ENCODE results near the gene LSM12.
A peak's percentile ranks its signal among the peaks of the same experiment; 100 is the strongest.

Gene LSM12

DNA sequence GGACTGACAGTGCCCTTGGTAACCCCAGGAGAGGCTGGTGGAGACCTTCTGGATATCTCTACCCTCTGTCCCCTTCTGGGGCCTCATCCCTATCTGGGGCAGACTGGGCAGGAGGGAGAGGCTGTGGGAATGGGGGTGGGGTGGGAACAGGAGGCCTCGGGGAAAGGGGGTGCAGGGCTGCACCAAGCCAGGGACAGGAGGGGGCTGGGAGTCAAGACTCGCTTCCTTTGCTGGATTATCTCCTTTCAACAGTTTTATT lies 28.8 kb upstream of the LSM12 start:
- DNase-seq, result no peak

DNA sequence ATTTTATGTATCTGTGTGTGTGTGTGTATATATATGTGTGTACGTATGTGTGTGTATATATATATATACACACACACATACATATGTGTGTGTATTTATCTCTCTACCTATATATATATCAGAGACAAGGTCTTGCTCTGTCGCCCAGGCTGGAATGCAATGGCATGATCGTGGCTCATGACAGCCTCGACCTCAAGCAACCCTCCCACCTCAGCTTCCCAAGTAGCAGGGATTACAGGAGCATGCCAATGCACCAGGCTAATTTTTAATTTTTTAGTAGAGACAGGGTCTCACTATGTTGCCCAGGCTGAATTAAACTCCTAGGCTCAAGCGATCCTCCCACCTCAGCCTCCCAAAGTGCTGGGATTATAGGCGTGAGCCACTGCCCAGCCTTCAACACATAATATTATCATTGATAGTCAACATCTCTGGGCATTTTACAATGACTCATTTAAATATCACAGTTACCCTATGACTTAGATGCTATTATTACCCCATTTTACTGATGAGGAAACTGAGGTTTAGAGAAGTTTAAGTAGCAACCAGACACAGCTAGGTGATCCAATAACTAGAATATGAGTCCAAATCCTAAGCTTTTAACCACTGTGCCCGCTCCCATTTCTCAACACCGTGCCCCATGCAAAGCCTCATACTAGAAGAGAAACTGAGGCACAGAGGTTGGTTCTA lies 28.4 kb upstream of the LSM12 start:
- no peak for DNase-seq

GRCh38 chr17:44093231-44093900 lies 26.9 kb upstream of the LSM12 start:
- no peak for DNase-seq

GRCh38 chr17:44092051-44092450 lies 25.6 kb upstream of the LSM12 start:
- no peak for DNase-seq

DNA sequence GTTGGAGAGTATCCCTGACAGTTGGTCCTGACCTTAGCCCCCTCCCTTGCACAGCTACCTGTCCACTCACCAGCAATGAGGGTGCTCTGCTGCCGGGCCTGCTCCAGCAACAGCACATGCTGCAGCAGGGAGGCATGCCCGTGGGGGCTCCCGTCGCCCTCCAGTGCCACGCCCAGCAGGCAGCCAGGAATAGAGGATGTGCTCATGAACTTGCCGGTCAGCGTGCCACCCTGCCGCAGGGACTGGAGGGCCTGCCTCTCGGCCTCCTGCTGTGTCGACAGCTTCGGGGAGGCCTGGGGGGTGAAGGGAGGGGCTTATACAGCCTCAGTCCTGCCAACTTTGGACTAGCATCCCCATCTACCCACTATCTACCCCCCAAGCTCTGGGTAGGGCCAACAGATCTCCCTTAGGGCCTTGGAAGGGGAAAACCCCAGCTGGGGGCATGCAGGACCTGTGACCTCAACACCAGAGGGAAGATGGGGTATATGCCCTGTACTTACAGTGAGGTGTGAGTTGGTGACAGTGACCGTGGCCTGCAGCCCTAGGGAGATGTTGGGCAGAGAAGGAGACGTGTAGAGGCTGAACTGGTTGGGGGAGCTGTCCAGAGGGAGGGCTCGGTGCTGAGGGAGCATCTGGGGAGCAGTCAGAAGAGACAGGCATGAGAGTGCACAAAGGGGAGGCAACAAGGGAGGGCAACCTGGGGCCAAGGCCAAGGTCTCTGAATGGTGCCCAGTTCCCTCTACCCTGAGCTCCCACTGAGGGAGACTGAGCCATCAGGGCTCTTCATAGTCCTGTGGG lies 24.9 kb upstream of the LSM12 start:
- DNase-seq, result no peak

DNA sequence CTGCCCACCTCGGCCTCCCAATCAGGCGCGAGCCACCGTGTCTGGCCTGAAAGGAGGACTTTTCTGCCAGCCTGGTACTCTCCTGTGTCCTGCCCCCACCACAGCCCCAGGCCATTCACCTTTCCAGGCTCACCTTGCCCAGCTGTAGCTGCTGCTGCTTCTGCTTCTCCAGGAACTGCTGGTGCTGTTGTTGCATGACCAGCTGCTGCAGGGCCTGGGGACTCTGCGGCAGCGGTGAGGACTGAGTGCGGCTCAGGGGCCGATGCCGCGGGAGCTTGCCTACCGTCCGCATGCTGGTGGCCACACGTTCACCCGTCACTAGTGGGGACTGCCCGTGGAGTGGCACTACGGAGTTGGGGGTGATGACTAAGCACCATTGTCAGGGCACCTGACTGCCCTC lies 21.8 kb upstream of the LSM12 start:
- DNase-seq, result no peak

DNA sequence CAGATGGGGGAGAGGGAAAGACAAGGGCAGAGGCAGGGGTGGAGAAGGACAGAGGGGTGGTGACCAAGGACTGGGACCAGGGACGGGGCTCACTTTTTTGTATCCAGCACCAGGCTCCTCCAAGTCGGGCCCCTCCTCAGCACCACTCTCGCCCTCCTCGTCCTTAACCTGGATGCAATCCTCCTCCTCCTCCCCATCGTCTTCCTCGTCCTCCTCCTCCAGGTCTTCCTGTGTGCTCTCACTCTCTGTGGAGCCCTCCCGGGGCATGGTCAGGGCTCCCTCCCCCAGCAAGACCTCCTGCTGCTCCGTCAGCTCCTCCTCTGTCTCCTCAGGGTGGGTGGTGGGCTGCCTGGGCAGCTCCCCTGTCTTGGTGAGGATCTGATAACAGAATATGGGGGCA lies 20.8 kb upstream of the LSM12 start:
- DNase-seq, result no peak

DNA sequence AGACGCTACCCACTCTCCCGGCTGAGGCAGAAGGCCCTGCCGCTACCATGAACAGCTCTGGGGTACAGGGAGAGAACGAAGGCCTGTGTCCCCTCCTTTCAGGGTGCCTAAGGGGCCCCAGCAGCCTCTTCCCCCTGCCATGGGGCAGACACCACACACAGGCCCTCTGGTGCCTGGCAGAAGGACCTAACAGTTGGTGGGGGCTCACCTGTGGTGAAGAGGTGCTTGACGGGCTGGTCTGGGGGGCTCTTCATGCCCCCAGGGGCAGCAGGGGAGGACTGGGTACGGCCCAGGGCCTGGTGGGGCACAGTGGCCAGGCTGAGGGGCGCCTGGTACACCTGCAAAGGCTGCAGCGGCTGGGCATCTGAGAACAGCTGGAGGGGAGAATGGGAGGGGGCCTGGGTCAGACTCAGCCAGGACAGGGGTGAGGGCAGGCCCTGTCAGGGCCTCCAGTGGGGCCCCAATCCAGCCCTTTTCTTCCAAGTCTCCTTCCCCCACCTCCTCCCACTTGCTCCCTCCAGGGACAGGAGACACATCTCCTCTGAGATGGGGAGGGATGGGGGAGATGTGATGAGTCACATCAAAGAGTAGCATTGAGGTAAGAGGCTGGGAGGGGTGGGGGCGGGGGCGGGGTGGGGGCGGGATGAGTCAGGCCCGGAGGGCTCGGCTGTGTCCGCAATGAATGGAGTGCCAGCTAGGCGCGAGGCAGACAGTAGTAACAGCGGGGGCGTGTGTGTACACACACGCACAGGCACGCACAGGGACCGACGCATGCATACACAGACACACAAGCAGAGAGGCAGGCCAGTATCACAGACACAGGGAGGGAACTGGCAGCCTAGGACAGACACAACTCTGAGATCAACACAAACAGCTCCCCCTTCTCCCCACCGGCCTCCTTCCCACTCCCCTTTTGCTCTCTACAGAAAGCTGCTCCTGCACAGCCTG lies 20.2 kb upstream of the LSM12 start:
- DNase-seq, result no peak

DNA sequence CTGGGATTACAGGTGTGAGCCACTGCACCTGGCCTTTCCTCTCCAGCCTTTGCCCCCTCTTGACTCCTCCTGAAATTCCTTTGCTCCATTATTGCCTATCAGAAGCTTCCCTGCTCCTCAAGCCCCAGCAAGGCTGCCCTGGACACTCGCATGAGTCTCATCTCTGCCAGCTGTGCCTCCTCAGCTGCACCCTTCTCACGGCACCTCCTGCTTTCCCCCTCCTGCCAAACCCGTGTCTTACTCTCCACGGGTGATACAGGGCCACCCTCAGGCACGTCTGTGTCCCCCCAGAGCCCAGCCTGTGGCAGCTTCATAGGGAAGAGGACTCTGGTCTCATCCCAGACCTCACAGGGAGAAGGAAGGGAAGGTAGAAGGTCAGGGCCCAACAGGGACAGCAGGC lies 19.4 kb upstream of the LSM12 start:
- DNase-seq, result no peak

- no peak for DNase-seq
Observed at GRCh38 chr17:44084921-44085320, 18.4 kb upstream of the LSM12 start.

GRCh38 chr17:44084131-44084538 lies 17.7 kb upstream of the LSM12 start:
- peak; percentile 22 for DNase-seq

GRCh38 chr17:44083250-44083849 lies 16.9 kb upstream of the LSM12 start:
- no peak for DNase-seq

DNA sequence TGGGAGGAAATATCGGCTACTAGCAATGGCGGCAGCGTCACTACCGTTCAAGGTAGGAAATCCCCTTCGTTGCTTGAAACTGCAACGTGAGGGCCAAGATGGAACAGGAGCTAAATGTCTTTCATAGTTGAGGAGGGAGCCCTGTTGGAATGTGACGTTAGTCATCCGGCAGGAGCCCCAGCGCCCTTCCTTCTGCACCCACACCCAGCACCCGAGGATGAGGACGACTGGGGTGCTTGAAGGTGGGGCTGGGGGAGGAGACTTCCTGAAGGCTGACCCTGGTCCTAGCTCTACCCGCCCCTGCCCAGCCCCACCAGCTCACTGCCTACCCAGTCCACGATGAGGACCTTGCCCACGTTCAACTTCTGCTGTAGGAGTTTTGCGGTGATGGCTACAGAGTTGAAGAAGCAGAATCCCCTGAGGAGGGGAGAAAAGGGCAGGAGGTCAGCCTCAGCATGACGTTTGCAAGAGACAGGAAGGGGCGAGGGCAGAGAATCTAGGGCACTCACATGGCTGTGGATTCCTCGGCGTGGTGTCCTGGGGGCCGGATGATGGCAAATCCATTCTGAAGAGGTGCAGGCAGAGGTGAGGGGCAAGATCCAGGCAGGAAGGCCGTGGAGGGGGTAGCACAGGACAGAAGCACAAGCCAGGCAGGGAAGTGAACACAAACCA lies 15.9 kb upstream of the LSM12 start:
- DNase-seq, result no peak

- DNase-seq, result no peak
Observed at GRCh38 chr17:44081681-44082080, 15.2 kb upstream of the LSM12 start.

DNA sequence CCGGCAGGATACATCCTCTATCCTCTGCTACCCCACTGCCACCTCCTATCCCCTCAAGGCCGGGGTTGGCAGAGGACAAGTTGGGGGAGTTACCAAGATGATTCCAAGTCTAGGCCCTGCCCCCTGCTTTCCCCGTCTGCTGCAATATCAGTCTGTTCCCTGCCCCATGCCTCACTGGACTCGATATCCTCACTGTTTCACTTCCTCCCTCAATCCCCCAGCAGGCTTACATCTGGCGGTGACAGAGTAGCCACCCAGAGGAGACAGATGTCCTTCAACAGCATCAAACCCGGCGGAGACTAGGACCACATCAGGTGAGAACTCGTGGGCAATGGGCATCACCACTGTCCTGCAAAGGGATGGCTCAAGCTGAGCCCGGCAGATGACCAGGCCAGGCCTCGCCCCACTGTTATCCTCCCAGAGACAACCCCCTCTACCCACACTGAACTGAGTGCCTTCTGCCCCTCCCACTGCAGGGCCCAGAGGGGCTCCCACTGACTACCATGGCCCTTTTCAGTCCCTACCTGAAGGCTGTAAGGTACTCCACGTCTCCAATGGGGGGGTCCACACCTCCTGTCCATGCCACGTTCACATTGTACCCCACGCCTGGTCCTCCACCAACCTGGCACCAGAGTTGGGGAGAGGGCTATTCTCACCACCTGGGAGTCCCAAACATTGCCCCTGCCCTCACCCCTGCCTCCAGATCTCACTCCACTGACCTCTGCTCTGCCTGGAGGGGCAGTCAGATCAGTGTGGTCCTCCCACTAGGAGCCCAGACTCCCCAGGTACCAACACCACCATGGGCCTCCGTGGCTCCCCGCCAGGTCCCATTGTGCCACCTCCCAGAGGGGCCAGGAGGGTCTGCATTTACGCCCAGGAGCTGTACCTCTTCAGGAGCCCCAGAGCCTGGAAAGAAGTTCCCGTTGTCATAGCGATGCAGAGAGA lies 13.7 kb upstream of the LSM12 start:
- DNase-seq, result no peak

DNA sequence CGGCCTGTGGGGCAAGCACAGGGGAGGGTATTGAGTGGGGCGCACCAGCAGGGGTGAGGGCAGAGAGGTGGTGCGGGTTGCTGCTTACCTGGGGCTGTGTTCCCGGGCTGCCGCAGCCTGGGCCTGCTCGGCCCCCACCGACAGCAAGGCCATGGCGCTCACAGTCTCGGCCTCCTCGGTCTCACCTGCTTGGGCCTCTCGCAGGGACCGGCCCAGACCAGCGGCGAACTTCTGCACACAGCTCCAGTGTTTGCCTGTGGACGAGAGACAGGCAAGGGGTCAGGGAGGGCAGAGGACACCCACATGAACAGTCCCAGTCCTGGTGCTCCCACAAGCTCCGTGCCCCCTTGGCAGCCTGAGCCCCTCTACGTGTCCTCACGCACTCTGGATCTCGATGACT lies 11.9 kb upstream of the LSM12 start:
- no peak for DNase-seq

DNA sequence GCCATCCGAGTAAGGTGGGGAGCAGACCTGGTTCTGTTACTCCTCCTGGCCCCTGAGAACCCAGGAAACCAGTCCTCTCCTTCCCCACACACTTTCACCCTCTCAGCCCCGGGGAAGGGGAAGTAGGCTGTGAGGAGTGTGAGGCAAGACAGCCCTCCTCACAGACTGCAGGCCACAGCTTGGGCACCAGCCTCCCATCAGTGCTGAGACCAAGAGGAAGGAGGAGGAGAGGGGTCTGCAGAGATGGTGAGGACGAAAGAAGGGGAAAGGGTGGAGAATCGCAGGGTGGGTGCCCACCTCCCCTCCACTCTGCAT lies 11.1 kb upstream of the LSM12 start:
- no peak for DNase-seq

- DNase-seq, result no peak
Observed at GRCh38 chr17:44076716-44077594, 10.5 kb upstream of the LSM12 start.

- no peak for DNase-seq
Observed at GRCh38 chr17:44075598-44076293, 9.3 kb upstream of the LSM12 start.

DNA sequence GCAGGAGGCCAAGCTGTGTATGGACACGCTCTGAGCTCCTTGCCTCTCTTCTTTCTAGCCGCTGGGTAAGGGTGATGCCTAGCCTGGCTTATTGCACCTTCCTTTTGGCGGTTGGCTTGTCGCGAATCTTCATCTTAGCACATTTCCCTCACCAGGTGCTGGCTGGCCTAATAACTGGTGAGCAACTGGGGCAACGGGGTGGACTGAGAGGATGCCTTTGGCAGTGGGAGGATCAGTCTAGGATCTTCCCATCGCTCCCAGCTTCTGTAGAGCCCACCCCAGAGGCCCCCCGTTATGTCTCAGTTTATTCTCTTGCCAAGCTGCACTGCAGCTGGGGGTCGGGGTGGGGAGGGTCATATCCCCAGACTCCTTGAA lies 8.4 kb upstream of the LSM12 start:
- no peak for DNase-seq

All from CD4-positive, alpha-beta T cell treated with Interleukin-10 for 1 hour (primary cell).